HFF-Myc (cell line): ENCODE measurements around the gene CHST12.
"Not testable (repeated sequence)": the region's sequence is repeated elsewhere in the genome, so short reads cannot be mapped to it uniquely, and the experiment has no call there.

Experiments used
- DNase-seq: peaks from one replicate; pipeline ENCODE4 v3.0.0-alpha.2; 2011; ENCODE audit warnings: low read depth; ENCODE audit errors: extremely low read depth
- H3K4me3 ChIP-seq: replicated peaks from 2 replicates; pipeline ENCODE4 v1.5.1; 2011; ENCODE audit warnings: low read depth, mild to moderate bottlenecking, control low read depth, low read length
- TF ChIP-seq, protein P1 (sequence below): IDR thresholded peaks from 2 replicates; pipeline ENCODE4 v1.5.1; 2012; ENCODE audit warnings: mild to moderate bottlenecking, low read depth, low read length, control low read depth; ENCODE audit errors: missing control alignments

The CHST12 gene

DNA sequence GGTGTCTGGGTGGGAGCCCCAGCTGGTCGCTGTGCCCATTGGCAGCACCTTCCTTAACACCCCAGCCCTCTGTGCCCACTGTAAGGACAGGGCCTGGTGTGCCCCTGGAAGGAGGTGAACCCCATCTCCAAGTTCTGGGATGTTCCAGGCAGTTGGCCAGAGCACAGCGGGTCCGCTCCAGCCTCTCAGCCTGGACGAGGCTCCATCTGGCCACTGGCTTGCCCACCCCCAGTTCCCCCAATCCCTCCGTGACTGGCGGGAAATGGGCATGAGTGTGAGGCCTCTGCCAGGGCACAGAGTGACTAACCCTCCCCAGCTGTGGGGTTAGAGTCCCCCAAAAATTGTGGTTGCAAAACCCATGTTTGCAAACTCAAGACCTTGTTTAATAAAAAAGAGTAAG lies 57.2 kb downstream of the CHST12 start:
- TF ChIP-seq, protein P1, sequence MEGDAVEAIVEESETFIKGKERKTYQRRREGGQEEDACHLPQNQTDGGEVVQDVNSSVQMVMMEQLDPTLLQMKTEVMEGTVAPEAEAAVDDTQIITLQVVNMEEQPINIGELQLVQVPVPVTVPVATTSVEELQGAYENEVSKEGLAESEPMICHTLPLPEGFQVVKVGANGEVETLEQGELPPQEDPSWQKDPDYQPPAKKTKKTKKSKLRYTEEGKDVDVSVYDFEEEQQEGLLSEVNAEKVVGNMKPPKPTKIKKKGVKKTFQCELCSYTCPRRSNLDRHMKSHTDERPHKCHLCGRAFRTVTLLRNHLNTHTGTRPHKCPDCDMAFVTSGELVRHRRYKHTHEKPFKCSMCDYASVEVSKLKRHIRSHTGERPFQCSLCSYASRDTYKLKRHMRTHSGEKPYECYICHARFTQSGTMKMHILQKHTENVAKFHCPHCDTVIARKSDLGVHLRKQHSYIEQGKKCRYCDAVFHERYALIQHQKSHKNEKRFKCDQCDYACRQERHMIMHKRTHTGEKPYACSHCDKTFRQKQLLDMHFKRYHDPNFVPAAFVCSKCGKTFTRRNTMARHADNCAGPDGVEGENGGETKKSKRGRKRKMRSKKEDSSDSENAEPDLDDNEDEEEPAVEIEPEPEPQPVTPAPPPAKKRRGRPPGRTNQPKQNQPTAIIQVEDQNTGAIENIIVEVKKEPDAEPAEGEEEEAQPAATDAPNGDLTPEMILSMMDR: no peak
- DNase-seq: no peak
- H3K4me3 ChIP-seq: no peak overlapping the region

DNA sequence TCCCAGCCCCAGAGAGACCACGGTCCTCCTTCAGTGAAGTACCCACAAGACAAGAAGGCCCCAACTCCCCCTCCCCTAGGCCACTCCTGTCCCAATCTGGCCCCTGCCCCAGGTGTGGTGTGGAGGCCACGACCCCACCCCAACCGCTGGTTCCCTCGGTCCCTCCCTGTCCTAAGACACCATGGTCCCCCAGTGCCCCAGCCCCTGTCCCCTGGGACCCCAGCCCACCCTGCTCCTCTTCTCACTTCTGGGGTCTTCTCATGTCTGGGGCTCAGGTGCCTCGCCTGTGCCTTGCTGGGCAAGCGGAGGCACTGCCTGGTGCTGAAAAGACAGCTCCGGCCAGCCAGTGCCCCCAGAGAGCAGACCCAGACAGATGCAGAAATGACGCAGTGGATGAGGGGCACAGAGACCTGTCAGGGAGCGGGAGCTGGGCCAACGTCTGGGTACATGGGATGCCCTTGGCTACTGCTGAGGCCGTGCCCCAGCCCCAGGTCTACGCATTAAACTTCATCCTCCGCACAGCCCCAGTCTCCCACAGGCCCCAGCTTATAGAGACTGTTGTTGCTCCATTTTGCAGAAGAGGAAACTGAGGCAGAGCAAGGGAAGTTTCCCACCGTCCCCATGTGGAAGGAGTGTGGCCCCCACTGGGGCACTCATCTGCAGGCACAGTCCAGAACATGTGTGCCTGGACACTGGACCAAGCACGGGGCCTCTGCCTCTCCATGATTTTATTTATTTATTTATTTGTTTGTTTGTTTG lies 58.0 kb downstream of the CHST12 start:
- DNase-seq: no peak
- TF ChIP-seq, protein P1: no peak
- H3K4me3 ChIP-seq: no peak overlapping the region

DNA sequence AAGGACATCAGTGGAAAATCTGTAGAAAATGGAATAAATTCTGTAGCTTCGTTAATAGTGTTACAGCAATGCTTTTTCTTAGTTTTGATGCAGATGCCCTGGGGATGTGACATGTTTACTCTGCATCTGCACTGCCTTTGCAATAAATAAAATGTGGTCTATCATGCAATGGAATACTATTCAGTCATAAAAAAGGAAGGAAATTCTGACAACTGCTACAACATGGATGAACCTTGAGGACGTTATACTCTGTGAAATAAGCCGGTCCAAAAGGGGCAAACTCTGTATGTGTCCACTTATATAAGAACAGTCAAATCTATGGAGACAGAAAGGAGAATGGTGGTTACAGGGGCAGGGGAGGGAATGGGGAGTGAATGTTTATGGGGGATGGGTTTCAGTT lies 59.3 kb downstream of the CHST12 start:
- TF ChIP-seq, protein P1: no peak
- no peak for DNase-seq

DNA sequence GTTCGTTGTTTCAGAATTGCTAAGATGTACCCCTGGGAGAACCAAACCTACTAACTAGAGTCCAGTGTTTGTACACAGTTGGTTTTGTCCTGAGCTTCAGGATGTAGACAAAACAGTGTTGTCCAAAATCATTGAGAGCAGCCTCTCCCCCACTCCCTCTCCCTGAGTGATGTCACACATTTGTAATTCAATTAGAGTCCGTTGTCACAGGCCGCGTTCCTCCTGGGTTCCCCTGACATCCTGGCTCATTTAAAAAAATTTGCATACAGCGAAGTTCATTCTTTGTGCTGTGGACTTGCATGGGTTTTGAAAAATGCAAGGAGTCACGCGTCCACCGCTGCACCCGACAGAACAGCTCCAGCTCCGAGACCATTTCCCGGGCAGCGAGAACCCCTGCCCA lies 62.5 kb downstream of the CHST12 start:
- no peak overlapping the region for H3K4me3 ChIP-seq
- TF ChIP-seq, protein P1: no peak
- no peak for DNase-seq

More for the DNA sequence above, 59.3 kb downstream of the CHST12 start:
- H3K4me3 ChIP-seq: no peak overlapping the region

DNA sequence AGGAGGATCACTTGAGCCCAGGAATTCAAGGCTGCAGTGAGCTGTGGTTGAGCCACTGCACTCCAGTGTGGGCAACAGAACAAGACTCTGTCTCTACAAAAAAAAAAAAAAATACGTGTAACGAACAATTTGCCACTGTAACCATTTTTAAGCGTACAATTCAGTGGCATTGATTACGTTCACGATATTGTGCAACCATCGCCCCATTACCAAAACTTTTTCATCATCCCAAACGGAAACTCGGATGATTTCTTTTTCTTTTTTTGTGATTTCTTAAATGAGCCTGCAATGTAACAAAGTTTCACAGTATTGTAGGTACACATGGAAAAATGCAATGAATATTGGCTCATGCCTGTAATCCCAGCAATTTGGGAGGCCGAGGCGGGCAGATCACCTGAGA lies 63.3 kb downstream of the CHST12 start:
- no peak for DNase-seq
- TF ChIP-seq, protein P1: no peak
- no peak overlapping the region for H3K4me3 ChIP-seq

DNA sequence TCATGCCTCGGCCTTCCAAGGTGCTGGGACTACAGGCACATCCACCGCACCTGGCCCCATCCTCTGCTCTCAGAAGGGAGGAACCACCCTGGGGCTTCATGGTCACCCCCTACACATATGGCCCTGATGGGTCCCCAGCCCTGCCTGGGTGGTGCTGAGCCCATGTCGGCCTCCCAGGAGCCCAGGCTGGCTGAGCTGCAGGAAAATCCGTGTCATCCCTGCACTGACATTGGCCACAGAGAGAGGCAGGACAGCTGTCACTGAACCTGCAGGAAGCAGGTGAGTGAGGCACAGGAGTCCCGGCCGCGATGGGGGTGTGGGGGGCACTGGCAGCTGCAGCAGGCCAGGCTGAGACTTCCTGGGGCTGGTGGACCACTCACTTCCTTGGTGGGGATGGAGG lies 64.8 kb downstream of the CHST12 start:
- DNase-seq: no peak
- H3K4me3 ChIP-seq: no peak overlapping the region
- TF ChIP-seq, protein P1: no peak

DNA sequence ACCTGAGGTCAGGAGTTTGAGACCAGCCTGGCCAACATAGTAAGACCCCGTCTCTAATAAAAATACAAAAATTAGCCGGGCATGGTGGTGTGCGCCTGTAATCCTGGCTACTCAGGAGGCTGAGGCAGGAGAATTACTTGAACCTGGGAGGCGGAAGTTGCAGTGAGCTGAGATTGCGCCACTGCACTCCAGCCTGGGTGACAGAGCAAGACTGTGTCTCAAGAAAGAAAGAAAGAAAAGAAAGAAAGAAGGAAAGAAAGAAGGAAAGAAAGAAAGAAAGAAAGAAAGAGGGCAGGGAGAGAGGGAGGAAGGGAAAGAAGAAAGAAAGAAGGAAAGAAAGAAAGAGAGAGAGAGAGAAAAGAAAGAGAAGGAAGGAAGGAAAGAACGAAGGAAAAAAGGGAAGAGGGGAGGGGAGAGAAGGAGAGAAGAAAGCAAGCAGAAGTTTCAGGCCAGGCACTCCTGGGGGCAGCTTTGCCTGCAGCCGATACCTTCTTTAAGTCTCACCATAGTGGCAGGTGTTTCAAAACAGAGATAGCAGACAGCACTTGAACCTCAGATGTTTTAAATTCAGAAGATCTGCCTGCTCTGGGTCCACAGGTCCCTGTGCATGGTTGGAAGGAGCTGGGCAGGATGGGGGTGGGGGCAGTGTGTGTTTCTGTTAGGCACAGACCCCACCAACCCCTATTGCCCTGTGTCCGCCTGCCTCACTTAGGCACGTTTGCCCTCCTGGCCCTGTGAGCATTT lies 66.2 kb downstream of the CHST12 start:
- H3K4me3 ChIP-seq, DNase-seq: not testable (repeated sequence)
